Liver (tissue), 9 donors: ENCODE results near the gene CAV1. TPM values are rescaled to one million over a fixed set of nuclear protein-coding genes. Genes with fewer than 3 reads are reported as not detected.

Source experiments
- DNase-seq: peaks from one replicate; pipeline ENCODE4 v3.0.0-alpha.2; 2017; ENCODE audit warnings: low spot score
- H3K27ac ChIP-seq, 2 donors: one replicate each; pipeline ENCODE4 v1.7.0; 2013; ENCODE audit warnings: inconsistent platforms in 2 of 2, low read length in 2 of 2, control low read depth in 1 of 2, low read depth in 1 of 2, mild to moderate bottlenecking in 1 of 2
- H3K27me3 ChIP-seq, 4 donors: one replicate each; pipeline versions ENCODE4 v1.6.1 to v1.7.0; 2013; ENCODE audit warnings: low read length in 3 of 4, inconsistent platforms in 1 of 4, mild to moderate bottlenecking in 1 of 4, moderate library complexity in 1 of 4; ENCODE audit not compliant: control insufficient read depth in 4 of 4, insufficient read depth in 4 of 4
- H3K36me3 ChIP-seq, 4 donors: one replicate each; pipeline versions ENCODE4 v1.6.1 to v1.7.0; 2013; ENCODE audit warnings: low read length in 3 of 4, mild to moderate bottlenecking in 3 of 4, low read depth in 1 of 4, moderate library complexity in 1 of 4; ENCODE audit not compliant: control insufficient read depth in 4 of 4, insufficient read depth in 3 of 4
- H3K4me1 ChIP-seq, 4 donors: one replicate each; pipeline versions ENCODE4 v1.6.1 to v1.7.0; 2013; ENCODE audit warnings: low read length in 3 of 4, mild to moderate bottlenecking in 3 of 4, moderate library complexity in 1 of 4; ENCODE audit not compliant: control insufficient read depth in 4 of 4, insufficient read depth in 4 of 4
- H3K4me3 ChIP-seq, 3 donors: one replicate each; pipeline versions ENCODE4 v1.6.1 to v1.7.0; 2013; ENCODE audit warnings: low read length in 3 of 3, control low read depth in 1 of 3, low read depth in 1 of 3, mild to moderate bottlenecking in 1 of 3
- H3K9ac ChIP-seq, 2 donors: one replicate each; pipeline ENCODE4 v1.7.0; 2013; ENCODE audit warnings: low read length in 2 of 2, mild to moderate bottlenecking in 2 of 2, moderate library complexity in 2 of 2, control low read depth in 1 of 2, low read depth in 1 of 2
- H3K9me3 ChIP-seq, 4 donors: one replicate each; pipeline versions ENCODE4 v1.6.1 to v1.7.0; 2013; ENCODE audit warnings: low read length in 3 of 4; ENCODE audit not compliant: control insufficient read depth in 4 of 4
- CTCF ChIP-seq: fragments of 150-350 bp; IDR thresholded peaks from 2 replicates; pipeline ENCODE4 v1.5.1; 2017; ENCODE audit warnings: improper control_type of control experiment, low read depth, low read length; ENCODE audit not compliant: missing input control
- FOXA1 ChIP-seq: IDR thresholded peaks from 2 replicates; pipeline ENCODE4 v1.6.1; 2016; ENCODE audit warnings: antibody characterized with exemption
- FOXA2 ChIP-seq: IDR thresholded peaks from 2 replicates; pipeline ENCODE4 v1.6.1; 2016; ENCODE audit warnings: antibody characterized with exemption
- GABPA ChIP-seq, 2 donors: IDR thresholded peaks in 1 of 2; conservative IDR thresholded peaks in 1 of 2; 2 replicates each; pipeline ENCODE4 v1.6.1; 2016; ENCODE audit warnings: antibody characterized with exemption in 2 of 2, mild to moderate bottlenecking in 1 of 2, moderate library complexity in 1 of 2
- HNF4G ChIP-seq: IDR thresholded peaks from 2 replicates; pipeline ENCODE4 v1.6.1; 2016; ENCODE audit warnings: antibody characterized with exemption
- JUND ChIP-seq, 2 donors: IDR thresholded peaks; 2 replicates each; pipeline ENCODE4 v1.6.1; 2016; ENCODE audit warnings: antibody characterized with exemption in 2 of 2
- NR2F2 ChIP-seq: IDR thresholded peaks from 2 replicates; pipeline ENCODE4 v1.6.1; 2016; ENCODE audit warnings: antibody characterized with exemption
- RAD21 ChIP-seq, 2 donors: IDR thresholded peaks; 2 replicates each; pipeline ENCODE4 v1.6.1; 2016; ENCODE audit warnings: antibody characterized with exemption in 2 of 2, mild to moderate bottlenecking in 2 of 2
- RXRA ChIP-seq, 2 donors: IDR thresholded peaks; 2 replicates each; pipeline ENCODE4 v1.6.1; 2017 to 2018; ENCODE audit warnings: antibody characterized with exemption in 2 of 2, mild to moderate bottlenecking in 1 of 2
- SP1 ChIP-seq: IDR thresholded peaks from 2 replicates; pipeline ENCODE4 v1.6.1; 2018; ENCODE audit warnings: antibody characterized with exemption, mild to moderate bottlenecking
- TAF1 ChIP-seq: conservative IDR thresholded peaks from 2 replicates; pipeline ENCODE4 v1.6.1; 2016; ENCODE audit warnings: antibody characterized with exemption, mild to moderate bottlenecking
- YY1 ChIP-seq: IDR thresholded peaks from 2 replicates; pipeline ENCODE4 v1.6.1; 2016; ENCODE audit warnings: antibody characterized with exemption, mild to moderate bottlenecking
- WGBS: extraction: QIAGEN DNeasy Blood & Tissue Kit; methylation state at CpG from one replicate; pipeline ENCODE4 v1.1.7; 2013; 5-methylcytosine and 5-hydroxymethylcytosine counted together
- polyA plus RNA-seq, 2 donors: library from polyadenylated mRNA; stranded (reverse) in 1 of 2; unstranded in 1 of 2; fragments of 200-250 nt in 1 of 2; fragments of >200 nt in 1 of 2; fragmentation: Nextera tagmentation in 1 of 2; extraction: Ambion mirVana in 1 of 2; gene quantifications; one replicate each; pipeline versions ENCODE4 v1.2.1 to v1.2.3, GENCODE V29; 2013 to 2015
- total RNA-seq, 2 donors: library from RNA; depleted of rRNA; stranded (reverse); fragments of >200 nt; gene quantifications; one replicate each; pipeline ENCODE4 v1.2.3, GENCODE V29; 2014
- TF ChIP-seq, protein P1 (sequence below): IDR thresholded peaks from 2 replicates; pipeline ENCODE4 v1.6.1; 2016; ENCODE audit warnings: antibody characterized with exemption
- TF ChIP-seq, protein P2 (sequence below): IDR thresholded peaks from 2 replicates; pipeline ENCODE4 v1.6.1; 2016; ENCODE audit warnings: antibody characterized with exemption, mild to moderate bottlenecking
- TF ChIP-seq, protein P3 (sequence below): IDR thresholded peaks from 2 replicates; pipeline ENCODE4 v1.6.1; 2016; ENCODE audit warnings: antibody characterized with exemption
- donor health status: healthy.
- donor health status: healthy.
- donor health status: healthy.
- donor health status: healthy.
- donor health status: healthy.

CAV1 gene
- total and polyA plus RNA-seq, 4 donors: 9.9 to 13.4 (median 11.6) TPM

GRCh38 chr7:116546054-116546453 is 21.2 kb downstream of the CAV1 start:
- H3K4me1 ChIP-seq: no peaks in the 10 kb centered on the region
- WGBS: 93% methylated on average over 11 of the region's 11 CpGs
- H3K4me3 ChIP-seq: no peak overlapping the region
- no peaks in the 10 kb centered on the region for H3K27me3 ChIP-seq
- H3K9me3 ChIP-seq: no peaks in the 10 kb centered on the region
- no peak for TF ChIP-seq SP1
- TF ChIP-seq NR2F2: no peak
- no peak for TF ChIP-seq TAF1
- TF ChIP-seq HNF4G: no peak
- no peak for TF ChIP-seq YY1
- H3K36me3 ChIP-seq: no peaks in the 10 kb centered on the region
- no peak overlapping the region for H3K27ac ChIP-seq
- H3K9ac ChIP-seq: no peak overlapping the region
- DNase-seq: no peak

GRCh38 chr7:116546916-116547315 is 22.1 kb downstream of the CAV1 start:
- DNase-seq: no peak
- H3K27ac ChIP-seq: no peak overlapping the region
- H3K36me3 ChIP-seq: no peaks in the 10 kb centered on the region
- TF ChIP-seq FOXA1: no peak
- TF ChIP-seq NR2F2: no peak
- TF ChIP-seq JUND (IDR thresholded peaks at IDR 0.05): no peak
- no peak for TF ChIP-seq CTCF
- TF ChIP-seq, protein P1, sequence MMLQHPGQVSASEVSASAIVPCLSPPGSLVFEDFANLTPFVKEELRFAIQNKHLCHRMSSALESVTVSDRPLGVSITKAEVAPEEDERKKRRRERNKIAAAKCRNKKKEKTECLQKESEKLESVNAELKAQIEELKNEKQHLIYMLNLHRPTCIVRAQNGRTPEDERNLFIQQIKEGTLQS: no peak
- TF ChIP-seq RAD21 (IDR thresholded peaks at IDR 0.05): no peak
- TF ChIP-seq RXRA (IDR thresholded peaks at IDR 0.05): no peak
- TF ChIP-seq, protein P2, sequence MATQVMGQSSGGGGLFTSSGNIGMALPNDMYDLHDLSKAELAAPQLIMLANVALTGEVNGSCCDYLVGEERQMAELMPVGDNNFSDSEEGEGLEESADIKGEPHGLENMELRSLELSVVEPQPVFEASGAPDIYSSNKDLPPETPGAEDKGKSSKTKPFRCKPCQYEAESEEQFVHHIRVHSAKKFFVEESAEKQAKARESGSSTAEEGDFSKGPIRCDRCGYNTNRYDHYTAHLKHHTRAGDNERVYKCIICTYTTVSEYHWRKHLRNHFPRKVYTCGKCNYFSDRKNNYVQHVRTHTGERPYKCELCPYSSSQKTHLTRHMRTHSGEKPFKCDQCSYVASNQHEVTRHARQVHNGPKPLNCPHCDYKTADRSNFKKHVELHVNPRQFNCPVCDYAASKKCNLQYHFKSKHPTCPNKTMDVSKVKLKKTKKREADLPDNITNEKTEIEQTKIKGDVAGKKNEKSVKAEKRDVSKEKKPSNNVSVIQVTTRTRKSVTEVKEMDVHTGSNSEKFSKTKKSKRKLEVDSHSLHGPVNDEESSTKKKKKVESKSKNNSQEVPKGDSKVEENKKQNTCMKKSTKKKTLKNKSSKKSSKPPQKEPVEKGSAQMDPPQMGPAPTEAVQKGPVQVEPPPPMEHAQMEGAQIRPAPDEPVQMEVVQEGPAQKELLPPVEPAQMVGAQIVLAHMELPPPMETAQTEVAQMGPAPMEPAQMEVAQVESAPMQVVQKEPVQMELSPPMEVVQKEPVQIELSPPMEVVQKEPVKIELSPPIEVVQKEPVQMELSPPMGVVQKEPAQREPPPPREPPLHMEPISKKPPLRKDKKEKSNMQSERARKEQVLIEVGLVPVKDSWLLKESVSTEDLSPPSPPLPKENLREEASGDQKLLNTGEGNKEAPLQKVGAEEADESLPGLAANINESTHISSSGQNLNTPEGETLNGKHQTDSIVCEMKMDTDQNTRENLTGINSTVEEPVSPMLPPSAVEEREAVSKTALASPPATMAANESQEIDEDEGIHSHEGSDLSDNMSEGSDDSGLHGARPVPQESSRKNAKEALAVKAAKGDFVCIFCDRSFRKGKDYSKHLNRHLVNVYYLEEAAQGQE: no peak
- TF ChIP-seq FOXA2: no peak
- TF ChIP-seq TAF1: no peak
- H3K9me3 ChIP-seq: no peaks in the 10 kb centered on the region
- no peaks in the 10 kb centered on the region for H3K4me1 ChIP-seq
- 82% methylated on average over 1 of the region's 1 CpG for WGBS
- no peak overlapping the region for H3K4me3 ChIP-seq
- no peak overlapping the region for H3K9ac ChIP-seq
- no peaks in the 10 kb centered on the region for H3K27me3 ChIP-seq

DNA sequence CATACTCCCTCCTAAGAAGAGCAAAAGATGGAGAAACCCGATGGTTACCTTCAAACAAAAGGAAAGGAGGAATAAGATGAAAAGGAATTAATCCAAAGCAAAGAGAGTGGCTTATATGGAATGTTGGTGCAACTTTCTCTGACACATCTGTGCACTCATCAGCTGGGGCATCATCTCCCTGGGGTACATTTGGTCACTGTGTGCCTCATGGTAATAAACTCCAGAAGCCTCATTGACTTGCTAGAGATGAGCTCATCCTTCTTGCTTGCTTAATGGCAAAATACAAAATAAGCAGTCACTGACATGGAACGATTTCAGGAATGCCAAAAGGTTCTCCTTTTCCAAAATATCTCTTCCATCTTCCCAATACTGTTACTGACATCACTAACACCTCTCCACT is 22.5 kb downstream of the CAV1 start:
- H3K27me3 ChIP-seq: no peaks in the 10 kb centered on the region
- H3K4me1 ChIP-seq: no peaks in the 10 kb centered on the region
- no peak overlapping the region for H3K9ac ChIP-seq
- no peak for TF ChIP-seq YY1
- no peak for TF ChIP-seq GABPA (IDR thresholded peaks at IDR 0.05 in 1 of 2, conservative IDR thresholded peaks at IDR 0.05 in 1 of 2)
- TF ChIP-seq, protein P1: no peak
- TF ChIP-seq, protein P2: no peak
- no peak for TF ChIP-seq NR2F2
- TF ChIP-seq FOXA2: no peak
- TF ChIP-seq JUND (IDR thresholded peaks at IDR 0.05): no peak
- no peak for TF ChIP-seq HNF4G
- no peak for TF ChIP-seq RXRA (IDR thresholded peaks at IDR 0.05)
- TF ChIP-seq, protein P3, sequence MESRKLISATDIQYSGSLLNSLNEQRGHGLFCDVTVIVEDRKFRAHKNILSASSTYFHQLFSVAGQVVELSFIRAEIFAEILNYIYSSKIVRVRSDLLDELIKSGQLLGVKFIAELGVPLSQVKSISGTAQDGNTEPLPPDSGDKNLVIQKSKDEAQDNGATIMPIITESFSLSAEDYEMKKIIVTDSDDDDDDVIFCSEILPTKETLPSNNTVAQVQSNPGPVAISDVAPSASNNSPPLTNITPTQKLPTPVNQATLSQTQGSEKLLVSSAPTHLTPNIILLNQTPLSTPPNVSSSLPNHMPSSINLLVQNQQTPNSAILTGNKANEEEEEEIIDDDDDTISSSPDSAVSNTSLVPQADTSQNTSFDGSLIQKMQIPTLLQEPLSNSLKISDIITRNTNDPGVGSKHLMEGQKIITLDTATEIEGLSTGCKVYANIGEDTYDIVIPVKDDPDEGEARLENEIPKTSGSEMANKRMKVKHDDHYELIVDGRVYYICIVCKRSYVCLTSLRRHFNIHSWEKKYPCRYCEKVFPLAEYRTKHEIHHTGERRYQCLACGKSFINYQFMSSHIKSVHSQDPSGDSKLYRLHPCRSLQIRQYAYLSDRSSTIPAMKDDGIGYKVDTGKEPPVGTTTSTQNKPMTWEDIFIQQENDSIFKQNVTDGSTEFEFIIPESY: no peak
- no peak overlapping the region for H3K27ac ChIP-seq
- 78% methylated on average over 2 of the region's 2 CpGs for WGBS
- no peak for DNase-seq
- H3K36me3 ChIP-seq: no peaks in the 10 kb centered on the region
- H3K9me3 ChIP-seq: no peaks in the 10 kb centered on the region
- no peak overlapping the region for H3K4me3 ChIP-seq
